Liver (tissue), 9 donors: ENCODE measurements around the gene DIS3L2. TPM values are rescaled to one million over a fixed set of nuclear protein-coding genes. Genes with fewer than 3 reads are reported as not detected.
"Not testable (repeated sequence)": the region's sequence is repeated elsewhere in the genome, so short reads cannot be mapped to it uniquely, and the experiment has no call there.

Experiments used
- DNase-seq: peaks from one replicate; pipeline ENCODE4 v3.0.0-alpha.2; 2017; ENCODE audit warnings: low spot score
- H3K27ac ChIP-seq, 2 donors: one replicate each; pipeline ENCODE4 v1.7.0; 2013; ENCODE audit warnings: inconsistent platforms in 2 of 2, low read length in 2 of 2, control low read depth in 1 of 2, low read depth in 1 of 2, mild to moderate bottlenecking in 1 of 2
- H3K27me3 ChIP-seq, 4 donors: one replicate each; pipeline versions ENCODE4 v1.6.1 to v1.7.0; 2013; ENCODE audit warnings: low read length in 3 of 4, inconsistent platforms in 1 of 4, mild to moderate bottlenecking in 1 of 4, moderate library complexity in 1 of 4; ENCODE audit not compliant: control insufficient read depth in 4 of 4, insufficient read depth in 4 of 4
- H3K36me3 ChIP-seq, 4 donors: one replicate each; pipeline versions ENCODE4 v1.6.1 to v1.7.0; 2013; ENCODE audit warnings: low read length in 3 of 4, mild to moderate bottlenecking in 3 of 4, low read depth in 1 of 4, moderate library complexity in 1 of 4; ENCODE audit not compliant: control insufficient read depth in 4 of 4, insufficient read depth in 3 of 4
- H3K4me1 ChIP-seq, 4 donors: one replicate each; pipeline versions ENCODE4 v1.6.1 to v1.7.0; 2013; ENCODE audit warnings: low read length in 3 of 4, mild to moderate bottlenecking in 3 of 4, moderate library complexity in 1 of 4; ENCODE audit not compliant: control insufficient read depth in 4 of 4, insufficient read depth in 4 of 4
- H3K4me3 ChIP-seq, 3 donors: one replicate each; pipeline versions ENCODE4 v1.6.1 to v1.7.0; 2013; ENCODE audit warnings: low read length in 3 of 3, control low read depth in 1 of 3, low read depth in 1 of 3, mild to moderate bottlenecking in 1 of 3
- H3K9ac ChIP-seq, 2 donors: one replicate each; pipeline ENCODE4 v1.7.0; 2013; ENCODE audit warnings: low read length in 2 of 2, mild to moderate bottlenecking in 2 of 2, moderate library complexity in 2 of 2, control low read depth in 1 of 2, low read depth in 1 of 2
- H3K9me3 ChIP-seq, 4 donors: one replicate each; pipeline versions ENCODE4 v1.6.1 to v1.7.0; 2013; ENCODE audit warnings: low read length in 3 of 4; ENCODE audit not compliant: control insufficient read depth in 4 of 4
- FOXA1 ChIP-seq: IDR thresholded peaks from 2 replicates; pipeline ENCODE4 v1.6.1; 2016; ENCODE audit warnings: antibody characterized with exemption
- FOXA2 ChIP-seq: IDR thresholded peaks from 2 replicates; pipeline ENCODE4 v1.6.1; 2016; ENCODE audit warnings: antibody characterized with exemption
- GABPA ChIP-seq, 2 donors: IDR thresholded peaks in 1 of 2; conservative IDR thresholded peaks in 1 of 2; 2 replicates each; pipeline ENCODE4 v1.6.1; 2016; ENCODE audit warnings: antibody characterized with exemption in 2 of 2, mild to moderate bottlenecking in 1 of 2, moderate library complexity in 1 of 2
- HNF4G ChIP-seq: IDR thresholded peaks from 2 replicates; pipeline ENCODE4 v1.6.1; 2016; ENCODE audit warnings: antibody characterized with exemption
- JUND ChIP-seq, 2 donors: IDR thresholded peaks; 2 replicates each; pipeline ENCODE4 v1.6.1; 2016; ENCODE audit warnings: antibody characterized with exemption in 2 of 2
- NR2F2 ChIP-seq: IDR thresholded peaks from 2 replicates; pipeline ENCODE4 v1.6.1; 2016; ENCODE audit warnings: antibody characterized with exemption
- RAD21 ChIP-seq, 2 donors: IDR thresholded peaks; 2 replicates each; pipeline ENCODE4 v1.6.1; 2016; ENCODE audit warnings: antibody characterized with exemption in 2 of 2, mild to moderate bottlenecking in 2 of 2
- RXRA ChIP-seq, 2 donors: IDR thresholded peaks; 2 replicates each; pipeline ENCODE4 v1.6.1; 2017 to 2018; ENCODE audit warnings: antibody characterized with exemption in 2 of 2, mild to moderate bottlenecking in 1 of 2
- SP1 ChIP-seq: IDR thresholded peaks from 2 replicates; pipeline ENCODE4 v1.6.1; 2018; ENCODE audit warnings: antibody characterized with exemption, mild to moderate bottlenecking
- TAF1 ChIP-seq: conservative IDR thresholded peaks from 2 replicates; pipeline ENCODE4 v1.6.1; 2016; ENCODE audit warnings: antibody characterized with exemption, mild to moderate bottlenecking
- WGBS: extraction: QIAGEN DNeasy Blood & Tissue Kit; methylation state at CpG from one replicate; pipeline ENCODE4 v1.1.7; 2013; 5-methylcytosine and 5-hydroxymethylcytosine counted together
- polyA plus RNA-seq, 2 donors: library from polyadenylated mRNA; stranded (reverse) in 1 of 2; unstranded in 1 of 2; fragments of 200-250 nt in 1 of 2; fragments of >200 nt in 1 of 2; fragmentation: Nextera tagmentation in 1 of 2; extraction: Ambion mirVana in 1 of 2; gene quantifications; one replicate each; pipeline versions ENCODE4 v1.2.1 to v1.2.3, GENCODE V29; 2013 to 2015
- total RNA-seq, 2 donors: library from RNA; depleted of rRNA; stranded (reverse); fragments of >200 nt; gene quantifications; one replicate each; pipeline ENCODE4 v1.2.3, GENCODE V29; 2014
- TF ChIP-seq, protein P1 (sequence below): fragments of 150-350 bp; IDR thresholded peaks from 2 replicates; pipeline ENCODE4 v1.5.1; 2017; ENCODE audit warnings: improper control_type of control experiment, low read depth, low read length; ENCODE audit not compliant: missing input control
- TF ChIP-seq, protein P2 (sequence below): IDR thresholded peaks from 2 replicates; pipeline ENCODE4 v1.6.1; 2016; ENCODE audit warnings: antibody characterized with exemption
- TF ChIP-seq, protein P3 (sequence below): IDR thresholded peaks from 2 replicates; pipeline ENCODE4 v1.6.1; 2016; ENCODE audit warnings: antibody characterized with exemption
- donor health status: healthy.
- donor health status: healthy.
- donor health status: healthy.
- donor health status: healthy.
- donor health status: healthy.

Gene DIS3L2
- total and polyA plus RNA-seq, 4 donors = 5.7 to 21.5 (median 8.8) TPM

DNA sequence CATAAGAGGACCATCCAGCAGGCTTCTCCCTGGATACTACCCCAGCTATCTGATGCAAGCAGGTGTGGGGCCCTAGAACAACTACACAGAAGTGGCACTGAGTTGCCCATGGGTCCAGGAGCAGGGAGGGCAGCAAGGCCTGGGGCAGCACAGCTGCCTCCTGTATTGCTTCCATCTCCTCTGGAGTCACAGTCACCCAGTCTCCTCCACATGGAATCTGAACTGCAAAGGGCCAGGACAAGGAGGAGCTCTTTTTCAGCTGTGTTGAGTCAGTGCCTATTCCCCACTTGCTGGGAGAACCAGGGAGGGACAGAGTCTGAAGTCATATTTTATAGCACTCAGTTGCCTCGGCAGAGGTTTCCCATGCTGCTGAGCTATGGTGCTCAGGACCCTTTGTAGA, 349.2 kb downstream of the DIS3L2 start:
- Histone ChIP-seq H3K9ac (no peak overlapping the region), H3K4me3 (no peak overlapping the region), H3K9me3 (peaks cover 0 to 4% (median under 1%) of the 10 kb centered on the region in 4 donors), H3K27me3 (no peaks in the 10 kb centered on the region), H3K27ac (no peak overlapping the region), H3K36me3 (no peaks in the 10 kb centered on the region), H3K4me1 (no peaks in the 10 kb centered on the region)
- TF ChIP-seq SP1 = no peak
- TF ChIP-seq, protein P1, sequence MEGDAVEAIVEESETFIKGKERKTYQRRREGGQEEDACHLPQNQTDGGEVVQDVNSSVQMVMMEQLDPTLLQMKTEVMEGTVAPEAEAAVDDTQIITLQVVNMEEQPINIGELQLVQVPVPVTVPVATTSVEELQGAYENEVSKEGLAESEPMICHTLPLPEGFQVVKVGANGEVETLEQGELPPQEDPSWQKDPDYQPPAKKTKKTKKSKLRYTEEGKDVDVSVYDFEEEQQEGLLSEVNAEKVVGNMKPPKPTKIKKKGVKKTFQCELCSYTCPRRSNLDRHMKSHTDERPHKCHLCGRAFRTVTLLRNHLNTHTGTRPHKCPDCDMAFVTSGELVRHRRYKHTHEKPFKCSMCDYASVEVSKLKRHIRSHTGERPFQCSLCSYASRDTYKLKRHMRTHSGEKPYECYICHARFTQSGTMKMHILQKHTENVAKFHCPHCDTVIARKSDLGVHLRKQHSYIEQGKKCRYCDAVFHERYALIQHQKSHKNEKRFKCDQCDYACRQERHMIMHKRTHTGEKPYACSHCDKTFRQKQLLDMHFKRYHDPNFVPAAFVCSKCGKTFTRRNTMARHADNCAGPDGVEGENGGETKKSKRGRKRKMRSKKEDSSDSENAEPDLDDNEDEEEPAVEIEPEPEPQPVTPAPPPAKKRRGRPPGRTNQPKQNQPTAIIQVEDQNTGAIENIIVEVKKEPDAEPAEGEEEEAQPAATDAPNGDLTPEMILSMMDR = no peak
- no peak for TF ChIP-seq RXRA (IDR thresholded peaks at IDR 0.05)
- no peak for TF ChIP-seq FOXA2
- no peak for TF ChIP-seq HNF4G
- TF ChIP-seq RAD21 (IDR thresholded peaks at IDR 0.05) = no peak
- TF ChIP-seq, protein P2, sequence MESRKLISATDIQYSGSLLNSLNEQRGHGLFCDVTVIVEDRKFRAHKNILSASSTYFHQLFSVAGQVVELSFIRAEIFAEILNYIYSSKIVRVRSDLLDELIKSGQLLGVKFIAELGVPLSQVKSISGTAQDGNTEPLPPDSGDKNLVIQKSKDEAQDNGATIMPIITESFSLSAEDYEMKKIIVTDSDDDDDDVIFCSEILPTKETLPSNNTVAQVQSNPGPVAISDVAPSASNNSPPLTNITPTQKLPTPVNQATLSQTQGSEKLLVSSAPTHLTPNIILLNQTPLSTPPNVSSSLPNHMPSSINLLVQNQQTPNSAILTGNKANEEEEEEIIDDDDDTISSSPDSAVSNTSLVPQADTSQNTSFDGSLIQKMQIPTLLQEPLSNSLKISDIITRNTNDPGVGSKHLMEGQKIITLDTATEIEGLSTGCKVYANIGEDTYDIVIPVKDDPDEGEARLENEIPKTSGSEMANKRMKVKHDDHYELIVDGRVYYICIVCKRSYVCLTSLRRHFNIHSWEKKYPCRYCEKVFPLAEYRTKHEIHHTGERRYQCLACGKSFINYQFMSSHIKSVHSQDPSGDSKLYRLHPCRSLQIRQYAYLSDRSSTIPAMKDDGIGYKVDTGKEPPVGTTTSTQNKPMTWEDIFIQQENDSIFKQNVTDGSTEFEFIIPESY = no peak
- TF ChIP-seq NR2F2 = no peak
- TF ChIP-seq TAF1 = no peak
- no peak for TF ChIP-seq FOXA1
- TF ChIP-seq, protein P3, sequence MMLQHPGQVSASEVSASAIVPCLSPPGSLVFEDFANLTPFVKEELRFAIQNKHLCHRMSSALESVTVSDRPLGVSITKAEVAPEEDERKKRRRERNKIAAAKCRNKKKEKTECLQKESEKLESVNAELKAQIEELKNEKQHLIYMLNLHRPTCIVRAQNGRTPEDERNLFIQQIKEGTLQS = no peak
- no peak for TF ChIP-seq GABPA (IDR thresholded peaks at IDR 0.05 in 1 of 2, conservative IDR thresholded peaks at IDR 0.05 in 1 of 2)
- 87% methylated on average over 1 of the region's 1 CpG for WGBS
- no peak for DNase-seq

DNA sequence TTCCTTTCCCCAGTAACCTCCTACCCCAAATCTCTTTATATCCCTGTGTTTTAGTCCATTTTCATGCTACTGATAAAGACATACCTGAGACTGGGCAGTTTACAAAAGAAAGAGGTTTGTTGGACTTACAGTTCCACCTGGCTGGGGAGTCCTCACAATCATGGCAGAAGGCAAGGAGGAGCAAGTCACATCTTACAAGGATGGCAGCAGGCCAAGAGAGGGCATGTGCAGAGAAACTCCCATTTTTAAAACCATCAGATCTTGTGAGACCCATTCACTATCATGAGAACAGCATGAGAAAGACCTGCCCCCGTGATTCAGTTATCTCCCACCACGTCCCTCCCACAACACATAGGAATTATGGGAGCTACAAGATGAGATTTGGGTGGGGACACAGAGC, 352.1 kb downstream of the DIS3L2 start:
- H3K9me3 ChIP-seq, H3K27me3 ChIP-seq, H3K27ac ChIP-seq, H3K36me3 ChIP-seq, DNase-seq, H3K4me3 ChIP-seq, H3K9ac ChIP-seq, H3K4me1 ChIP-seq: not testable (repeated sequence)
- 99% methylated on average over 2 of the region's 2 CpGs for whole genome bisulfite sequencing

DNA sequence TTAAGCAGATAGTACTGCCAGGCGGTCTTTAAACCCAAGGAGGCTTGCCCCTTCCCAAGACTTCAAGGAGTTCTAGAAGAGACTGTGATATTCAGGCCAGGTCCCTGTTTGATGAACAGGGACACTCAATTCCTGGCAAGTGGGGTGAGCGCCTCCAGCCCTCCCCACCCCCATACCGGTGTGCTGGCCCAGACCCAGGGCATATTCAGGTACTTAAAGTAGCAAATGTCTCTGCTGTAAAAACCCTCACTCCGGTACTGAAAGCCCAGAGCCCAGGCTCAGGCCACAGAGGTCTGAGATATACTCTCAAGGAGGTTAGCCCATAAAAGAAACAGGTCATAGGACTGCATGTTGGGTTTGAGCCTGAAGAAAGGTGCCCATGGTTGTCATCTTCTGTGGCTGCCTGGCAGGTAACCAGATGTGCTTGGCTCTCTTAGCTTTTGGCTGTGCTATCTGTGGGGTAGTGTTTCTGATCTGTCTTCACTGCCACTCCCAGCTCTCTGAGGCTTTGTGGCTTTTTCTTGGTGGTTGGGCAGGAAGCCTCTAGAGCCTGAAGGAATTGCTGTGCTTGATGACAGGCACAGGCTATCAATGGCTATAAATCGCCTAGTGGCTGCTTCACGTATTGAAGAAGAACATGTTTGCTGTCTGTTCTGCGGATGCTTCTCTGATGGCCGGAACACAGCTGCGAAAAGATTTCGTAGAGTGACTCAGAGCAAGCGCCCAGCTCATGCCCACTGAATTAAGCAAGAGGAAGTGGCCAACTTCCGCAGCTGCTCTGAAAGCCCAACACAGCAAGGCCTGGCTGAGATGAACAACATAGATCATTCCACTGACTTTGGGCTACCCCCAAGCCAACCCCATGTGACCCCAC, 353.8 kb downstream of the DIS3L2 start:
- H3K9ac ChIP-seq = no peak overlapping the region
- H3K36me3 ChIP-seq = no peaks in the 10 kb centered on the region
- H3K27ac ChIP-seq = peak overlapping the region; percentile 29 to 59
- H3K27me3 ChIP-seq = no peaks in the 10 kb centered on the region
- DNase-seq = no peak
- H3K4me1 ChIP-seq = peaks cover 0 to 2% (median 0%) of the 10 kb centered on the region in 4 donors
- peaks cover 0 to 4% (median under 1%) of the 10 kb centered on the region in 4 donors for H3K9me3 ChIP-seq
- TF ChIP-seq FOXA1 (no peak), JUND (IDR thresholded peaks at IDR 0.05) (peak; percentile 17 to 20), NR2F2 (no peak)
- TF ChIP-seq, protein P1 = peak; percentile 10
- no peak overlapping the region for H3K4me3 ChIP-seq
- WGBS = 84% methylated on average over 12 of the region's 12 CpGs
